ENCODE measurements around the gene CFAP299.

Gene CFAP299

GRCh38 chr4:80839792-80840191 lies 504.3 kb downstream of the CFAP299 start:
- no peak overlapping the region for H3K27ac Mint-ChIP-seq
- no peaks in the 10 kb centered on the region for H3K9me3 Mint-ChIP-seq
- peaks cover 24% of the 10 kb centered on the region for H3K4me1 Mint-ChIP-seq
- H3K4me3 Mint-ChIP-seq = no peak overlapping the region
- peaks cover 2% of the 10 kb centered on the region for H3K36me3 Mint-ChIP-seq
- no peaks in the 10 kb centered on the region for H3K27me3 Mint-ChIP-seq

- peaks cover 24% of the 10 kb centered on the region for H3K4me1 Mint-ChIP-seq
- peaks cover 5% of the 10 kb centered on the region for H3K9me3 Mint-ChIP-seq
- H3K27ac Mint-ChIP-seq = no peak overlapping the region
- no peak overlapping the region for H3K4me3 Mint-ChIP-seq
- no peaks in the 10 kb centered on the region for H3K27me3 Mint-ChIP-seq
- H3K36me3 Mint-ChIP-seq = peaks cover 2% of the 10 kb centered on the region
Observed at GRCh38 chr4:80840396-80840795, 504.9 kb downstream of the CFAP299 start.

GRCh38 chr4:80841587-80842281 lies 506.2 kb downstream of the CFAP299 start:
- H3K36me3 Mint-ChIP-seq = peaks cover 2% of the 10 kb centered on the region
- peaks cover 24% of the 10 kb centered on the region for H3K4me1 Mint-ChIP-seq

GRCh38 chr4:80846210-80846609 lies 510.7 kb downstream of the CFAP299 start:
- H3K27me3 Mint-ChIP-seq = no peaks in the 10 kb centered on the region
- peaks cover 2% of the 10 kb centered on the region for H3K36me3 Mint-ChIP-seq
- H3K4me1 Mint-ChIP-seq = peaks cover 9% of the 10 kb centered on the region
- H3K27ac Mint-ChIP-seq = no peak overlapping the region
- H3K4me3 Mint-ChIP-seq = no peak overlapping the region
- peaks cover 7% of the 10 kb centered on the region for H3K9me3 Mint-ChIP-seq

More at GRCh38 chr4:80841587-80842281, 506.2 kb downstream of the CFAP299 start:
- no peak overlapping the region for H3K4me3 Mint-ChIP-seq
- no peak overlapping the region for H3K27ac Mint-ChIP-seq
- peaks cover 7% of the 10 kb centered on the region for H3K9me3 Mint-ChIP-seq
- no peaks in the 10 kb centered on the region for H3K27me3 Mint-ChIP-seq

- Mint-ChIP-seq H3K36me3 (no peaks in the 10 kb centered on the region), H3K27me3 (no peaks in the 10 kb centered on the region), H3K27ac (no peak overlapping the region), H3K4me3 (no peak overlapping the region), H3K9me3 (no peaks in the 10 kb centered on the region), H3K4me1 (no peaks in the 10 kb centered on the region)
Observed at GRCh38 chr4:80852061-80852460, 516.5 kb downstream of the CFAP299 start.

GRCh38 chr4:80873571-80873970 lies 538.0 kb downstream of the CFAP299 start:
- H3K27ac Mint-ChIP-seq = no peak overlapping the region
- H3K9me3 Mint-ChIP-seq = no peaks in the 10 kb centered on the region
- H3K27me3 Mint-ChIP-seq = peaks cover 1% of the 10 kb centered on the region
- H3K4me3 Mint-ChIP-seq = no peak overlapping the region
- no peaks in the 10 kb centered on the region for H3K36me3 Mint-ChIP-seq
- H3K4me1 Mint-ChIP-seq = no peaks in the 10 kb centered on the region

- no peak overlapping the region for H3K27ac Mint-ChIP-seq
- H3K9me3 Mint-ChIP-seq = no peaks in the 10 kb centered on the region
- no peaks in the 10 kb centered on the region for H3K36me3 Mint-ChIP-seq
- no peaks in the 10 kb centered on the region for H3K4me1 Mint-ChIP-seq
- peaks cover 1% of the 10 kb centered on the region for H3K27me3 Mint-ChIP-seq
- no peak overlapping the region for H3K4me3 Mint-ChIP-seq
Observed at GRCh38 chr4:80874979-80875378, 539.4 kb downstream of the CFAP299 start.

GRCh38 chr4:80875642-80876041 lies 540.1 kb downstream of the CFAP299 start:
- H3K4me3 Mint-ChIP-seq = no peak overlapping the region
- H3K36me3 Mint-ChIP-seq = no peaks in the 10 kb centered on the region
- H3K9me3 Mint-ChIP-seq = no peaks in the 10 kb centered on the region
- peaks cover 1% of the 10 kb centered on the region for H3K27me3 Mint-ChIP-seq
- H3K4me1 Mint-ChIP-seq = no peaks in the 10 kb centered on the region
- H3K27ac Mint-ChIP-seq = no peak overlapping the region

GRCh38 chr4:80876810-80877209 lies 541.3 kb downstream of the CFAP299 start:
- Mint-ChIP-seq H3K9me3 (peaks cover 4% of the 10 kb centered on the region), H3K27me3 (peaks cover 1% of the 10 kb centered on the region), H3K4me3 (no peak overlapping the region), H3K27ac (no peak overlapping the region), H3K36me3 (no peaks in the 10 kb centered on the region), H3K4me1 (no peaks in the 10 kb centered on the region)

GRCh38 chr4:80878218-80878617 lies 542.7 kb downstream of the CFAP299 start:
- no peaks in the 10 kb centered on the region for H3K36me3 Mint-ChIP-seq
- no peak overlapping the region for H3K4me3 Mint-ChIP-seq
- H3K27me3 Mint-ChIP-seq = peaks cover 1% of the 10 kb centered on the region
- no peaks in the 10 kb centered on the region for H3K4me1 Mint-ChIP-seq
- H3K27ac Mint-ChIP-seq = no peak overlapping the region
- peaks cover 9% of the 10 kb centered on the region for H3K9me3 Mint-ChIP-seq

GRCh38 chr4:80897537-80898303 lies 562.2 kb downstream of the CFAP299 start:
- Mint-ChIP-seq H3K27me3 (no peaks in the 10 kb centered on the region), H3K4me1 (no peaks in the 10 kb centered on the region), H3K4me3 (no peak overlapping the region), H3K27ac (peak overlapping the region; percentile 5), H3K9me3 (peaks cover 10% of the 10 kb centered on the region), H3K36me3 (peaks cover 2% of the 10 kb centered on the region)

GRCh38 chr4:80900908-80901307 lies 565.4 kb downstream of the CFAP299 start:
- Mint-ChIP-seq H3K27ac (no peak overlapping the region), H3K36me3 (no peaks in the 10 kb centered on the region), H3K4me3 (no peak overlapping the region), H3K9me3 (no peaks in the 10 kb centered on the region), H3K4me1 (no peaks in the 10 kb centered on the region), H3K27me3 (no peaks in the 10 kb centered on the region)

- Mint-ChIP-seq H3K4me3 (no peak overlapping the region), H3K9me3 (peaks cover 8% of the 10 kb centered on the region), H3K27ac (no peak overlapping the region), H3K4me1 (no peaks in the 10 kb centered on the region), H3K27me3 (no peaks in the 10 kb centered on the region), H3K36me3 (peaks cover 6% of the 10 kb centered on the region)
Observed at GRCh38 chr4:80903020-80903419, 567.5 kb downstream of the CFAP299 start.

GRCh38 chr4:80909938-80910337 lies 574.4 kb downstream of the CFAP299 start:
- H3K36me3 Mint-ChIP-seq = peaks cover 6% of the 10 kb centered on the region
- H3K27me3 Mint-ChIP-seq = peaks cover 2% of the 10 kb centered on the region
- H3K4me3 Mint-ChIP-seq = no peak overlapping the region
- no peak overlapping the region for H3K27ac Mint-ChIP-seq
- no peaks in the 10 kb centered on the region for H3K4me1 Mint-ChIP-seq
- peaks cover 8% of the 10 kb centered on the region for H3K9me3 Mint-ChIP-seq

- Mint-ChIP-seq H3K27me3 (peaks cover 2% of the 10 kb centered on the region), H3K4me3 (no peak overlapping the region), H3K9me3 (peaks cover 8% of the 10 kb centered on the region), H3K4me1 (no peaks in the 10 kb centered on the region), H3K36me3 (peaks cover 6% of the 10 kb centered on the region), H3K27ac (no peak overlapping the region)
Observed at GRCh38 chr4:80911458-80911857, 575.9 kb downstream of the CFAP299 start.

- no peak overlapping the region for H3K27ac Mint-ChIP-seq
- peaks cover 2% of the 10 kb centered on the region for H3K27me3 Mint-ChIP-seq
- H3K4me1 Mint-ChIP-seq = no peaks in the 10 kb centered on the region
- peaks cover under 1% of the 10 kb centered on the region for H3K36me3 Mint-ChIP-seq
- no peak overlapping the region for H3K4me3 Mint-ChIP-seq
- peaks cover 2% of the 10 kb centered on the region for H3K9me3 Mint-ChIP-seq
Observed at GRCh38 chr4:80912350-80912749, 576.8 kb downstream of the CFAP299 start.
